ENCODE data around the gene DOCK10.

GRCh38 chr2:224969633-224970260, 72.5 kb downstream of the DOCK10 start:
- TF ChIP-seq POLR2A (IDR thresholded peaks at IDR 0.05): no peak
- TF ChIP-seq, protein P1, sequence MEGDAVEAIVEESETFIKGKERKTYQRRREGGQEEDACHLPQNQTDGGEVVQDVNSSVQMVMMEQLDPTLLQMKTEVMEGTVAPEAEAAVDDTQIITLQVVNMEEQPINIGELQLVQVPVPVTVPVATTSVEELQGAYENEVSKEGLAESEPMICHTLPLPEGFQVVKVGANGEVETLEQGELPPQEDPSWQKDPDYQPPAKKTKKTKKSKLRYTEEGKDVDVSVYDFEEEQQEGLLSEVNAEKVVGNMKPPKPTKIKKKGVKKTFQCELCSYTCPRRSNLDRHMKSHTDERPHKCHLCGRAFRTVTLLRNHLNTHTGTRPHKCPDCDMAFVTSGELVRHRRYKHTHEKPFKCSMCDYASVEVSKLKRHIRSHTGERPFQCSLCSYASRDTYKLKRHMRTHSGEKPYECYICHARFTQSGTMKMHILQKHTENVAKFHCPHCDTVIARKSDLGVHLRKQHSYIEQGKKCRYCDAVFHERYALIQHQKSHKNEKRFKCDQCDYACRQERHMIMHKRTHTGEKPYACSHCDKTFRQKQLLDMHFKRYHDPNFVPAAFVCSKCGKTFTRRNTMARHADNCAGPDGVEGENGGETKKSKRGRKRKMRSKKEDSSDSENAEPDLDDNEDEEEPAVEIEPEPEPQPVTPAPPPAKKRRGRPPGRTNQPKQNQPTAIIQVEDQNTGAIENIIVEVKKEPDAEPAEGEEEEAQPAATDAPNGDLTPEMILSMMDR (IDR thresholded peaks at IDR 0.05): no peak
